HepG2 (cell line): ENCODE results near the gene ADRA2A. TPM values are rescaled to one million over a fixed set of nuclear protein-coding genes. Genes with fewer than 3 reads are reported as not detected.

ENCODE experiments used
- ATAC-seq: fragments of 200-7000 bp; cut with Tn5 transposase; 3 replicates; pipeline ENCODE4 v1.9.1; 2020; ENCODE audit warnings: mild to moderate bottlenecking, moderate library complexity
- BruUV-seq: library from RNA; stranded (reverse); fragments of 400-500 nt; replicated peaks from 2 replicates; lab custom pipeline; 2021; lab: Mats Ljungman, UMichigan
- CTCF ChIA-PET: fragments of 300-600 bp; formaldehyde crosslinking; extraction: SDS; loops from one replicate; lab custom pipeline; 2021; ENCODE audit warnings: low total read pairs, inconsistent platforms, low intra/inter-chr PET ratio; lab: Yijun Ruan, JAX
- POLR2A ChIA-PET: fragments of 350-600 bp; sonication (Branson Sonifier 250); formaldehyde crosslinking; loops from one replicate; lab custom pipeline; 2020; ENCODE audit warnings: antibody characterized with exemption, inconsistent platforms; lab: Yijun Ruan, JAX
- DNase-seq: peaks from one replicate; pipeline ENCODE4 v3.0.0-alpha.2; 2015; ENCODE audit warnings: low spot score
- FAIRE-seq: peaks from 3 replicates; lab custom pipeline; 2011; peaks lifted over from hg19 to GRCh38; lab: Jason Lieb, UNC
- H2AFZ ChIP-seq: one replicate; pipeline ENCODE4 v1.6.1; 2011; ENCODE audit warnings: low read length, inconsistent platforms
- H3K27ac ChIP-seq: fragments of 300-600 bp; 3 replicates; pipeline ENCODE4 v1.8.0; 2011; ENCODE audit warnings: mixed run types, mild to moderate bottlenecking, mixed read lengths, low read length, inconsistent platforms; ENCODE audit not compliant: insufficient read depth; ENCODE audit errors: extremely low read length
- H3K27me3 ChIP-seq, 2 experiments: fragments of 200-600 bp in 1 of 2; 2 replicates in 1 of 2; 3 replicates in 1 of 2; pipeline versions ENCODE4 v1.6.0 to v1.8.0; 2011; ENCODE audit warnings: low read length in 2 of 2, mild to moderate bottlenecking in 2 of 2, moderate library complexity in 2 of 2, inconsistent platforms in 1 of 2; ENCODE audit not compliant: insufficient read depth in 2 of 2, control insufficient read depth in 1 of 2
- H3K36me3 ChIP-seq, 2 experiments: fragments of 200-600 bp in 1 of 2; replicated peaks in 1 of 2; 2 replicates in 1 of 2; 3 replicates in 1 of 2; pipeline versions ENCODE4 v1.5.1 to v1.8.0; 2011; ENCODE audit warnings: low read length in 2 of 2, inconsistent platforms in 1 of 2; ENCODE audit not compliant: insufficient read depth in 2 of 2, control insufficient read depth in 1 of 2
- H3K4me1 ChIP-seq: 2 replicates; pipeline ENCODE4 v1.5.1; 2012; ENCODE audit warnings: low read length, inconsistent platforms; ENCODE audit not compliant: insufficient read depth
- H3K4me2 ChIP-seq: 2 replicates; pipeline ENCODE4 v1.6.0; 2011; ENCODE audit warnings: low read depth, low read length, inconsistent platforms
- H3K4me3 ChIP-seq, 3 experiments: fragments of 200-600 bp in 1 of 3; sonication (generic), shearing (Covaris generic) in 1 of 3; replicated peaks in 1 of 3; 2 replicates each; pipeline ENCODE4 v1.5.1; 2011 to 2016; ENCODE audit warnings: low read length in 3 of 3, inconsistent platforms in 2 of 3, low read depth in 2 of 3, mild to moderate bottlenecking in 2 of 3, control low read depth in 1 of 3, mixed read lengths in 1 of 3; ENCODE audit not compliant: insufficient read depth in 1 of 3
- H3K79me2 ChIP-seq: one replicate; pipeline ENCODE4 v1.6.1; 2011; ENCODE audit warnings: low read length, inconsistent platforms; ENCODE audit not compliant: insufficient read depth
- H3K9ac ChIP-seq: 2 replicates; pipeline ENCODE4 v1.6.0; 2011; ENCODE audit warnings: mild to moderate bottlenecking, low read depth, low read length, inconsistent platforms; ENCODE audit not compliant: insufficient read depth
- H3K9me3 ChIP-seq: 2 replicates; pipeline ENCODE4 v1.5.1; 2012; ENCODE audit warnings: mild to moderate bottlenecking, low read length
- H4K20me1 ChIP-seq: 2 replicates; pipeline ENCODE4 v1.6.0; 2011; ENCODE audit warnings: inconsistent platforms, mild to moderate bottlenecking, low read length, moderate library complexity; ENCODE audit not compliant: insufficient read depth
- ARID2 ChIP-seq: sonication (generic); formaldehyde crosslinking; IDR thresholded peaks from 2 replicates; pipeline ENCODE4 v1.8.1; 2022; ENCODE audit warnings: mild to moderate bottlenecking, missing genetic modification reagents, borderline replicate concordance
- JDP2 ChIP-seq: sonication (generic); formaldehyde crosslinking; IDR thresholded peaks from 2 replicates; pipeline ENCODE4 v1.8.1; 2022; ENCODE audit warnings: missing genetic modification reagents, borderline replicate concordance
- JUNB ChIP-seq: sonication (generic); formaldehyde crosslinking; IDR thresholded peaks from 2 replicates; pipeline ENCODE4 v1.8.0; 2022; ENCODE audit warnings: missing genetic modification reagents, mild to moderate bottlenecking, borderline replicate concordance
- KLF11 ChIP-seq: IDR thresholded peaks from 2 replicates; pipeline ENCODE4 v1.6.1; 2016; ENCODE audit warnings: missing compliant biosample characterization
- MLLT10 ChIP-seq: sonication (generic); formaldehyde crosslinking; IDR thresholded peaks from 2 replicates; pipeline ENCODE4 v1.4.0; 2020; ENCODE audit warnings: missing genetic modification reagents
- NFE2L1 ChIP-seq: sonication (generic); formaldehyde crosslinking; IDR thresholded peaks from 2 replicates; pipeline ENCODE4 v1.4.0; 2020; ENCODE audit warnings: missing genetic modification reagents, mild to moderate bottlenecking, borderline replicate concordance
- NONO ChIP-seq, 2 experiments: fragments of 450-650 bp in 1 of 2; sonication (generic) in 1 of 2; formaldehyde crosslinking in 1 of 2; IDR thresholded peaks in 1 of 2; conservative IDR thresholded peaks in 1 of 2; 2 replicates each; pipeline versions ENCODE4 v1.6.1 to v1.8.0; 2017 to 2022; ENCODE audit warnings: mild to moderate bottlenecking in 1 of 2, missing genetic modification reagents in 1 of 2, moderate library complexity in 1 of 2
- PHF20 ChIP-seq: sonication (generic); formaldehyde crosslinking; IDR thresholded peaks from 2 replicates; pipeline ENCODE4 v1.5.0; 2020; ENCODE audit warnings: mild to moderate bottlenecking, missing genetic modification reagents
- PRMT3 ChIP-seq: sonication (generic); formaldehyde crosslinking; IDR thresholded peaks from 2 replicates; pipeline ENCODE4 v1.8.1; 2022; ENCODE audit warnings: low read depth, mild to moderate bottlenecking, moderate library complexity, missing genetic modification reagents, borderline replicate concordance
- RXRA ChIP-seq: sonication (generic); formaldehyde crosslinking; IDR thresholded peaks from 2 replicates; pipeline ENCODE4 v1.5.1; 2020; ENCODE audit warnings: missing genetic modification reagents
- SAFB2 ChIP-seq: sonication (generic); formaldehyde crosslinking; IDR thresholded peaks from 2 replicates; pipeline ENCODE4 v1.5.1; 2020; ENCODE audit warnings: missing genetic modification reagents, low read depth, mild to moderate bottlenecking, borderline replicate concordance
- SP140L ChIP-seq: sonication (generic); formaldehyde crosslinking; IDR thresholded peaks from 2 replicates; pipeline ENCODE4 v1.4.0; 2020; ENCODE audit warnings: missing genetic modification reagents, borderline replicate concordance
- THYN1 ChIP-seq: sonication (generic); formaldehyde crosslinking; IDR thresholded peaks from 2 replicates; pipeline ENCODE4 v1.8.1; 2023; ENCODE audit warnings: low read depth, mild to moderate bottlenecking, moderate library complexity, missing genetic modification reagents, borderline replicate concordance
- ZBTB38 ChIP-seq: sonication (generic); formaldehyde crosslinking; IDR thresholded peaks from 2 replicates; pipeline ENCODE4 v1.5.1; 2020; ENCODE audit warnings: mild to moderate bottlenecking, missing genetic modification reagents
- ZNF33A ChIP-seq: sonication (generic); formaldehyde crosslinking; IDR thresholded peaks from 2 replicates; pipeline ENCODE4 v1.5.1; 2020; ENCODE audit warnings: missing genetic modification reagents, mild to moderate bottlenecking, moderate library complexity, borderline replicate concordance
- ZNF670 ChIP-seq: sonication (generic); formaldehyde crosslinking; IDR thresholded peaks from 2 replicates; pipeline ENCODE4 v1.8.0; 2022; ENCODE audit warnings: mild to moderate bottlenecking, missing genetic modification reagents, borderline replicate concordance
- ZNF674 ChIP-seq: sonication (generic); formaldehyde crosslinking; IDR thresholded peaks from 2 replicates; pipeline ENCODE4 v1.5.0; 2020; ENCODE audit warnings: low read depth, mild to moderate bottlenecking, missing genetic modification reagents
- ZNF75D ChIP-seq: sonication (generic); formaldehyde crosslinking; IDR thresholded peaks from 2 replicates; pipeline ENCODE4 v1.8.1; 2023; ENCODE audit warnings: missing genetic modification reagents, mild to moderate bottlenecking, borderline replicate concordance
- WGBS: methylation state at CpG from one replicate; pipeline ENCODE4 v1.1.6; 2017; ENCODE audit warnings: low lambda C conversion rate; 5-methylcytosine and 5-hydroxymethylcytosine counted together
- in situ Hi-C: cut with HindIII; loops from 2 replicates; pipeline ENCODE4 v1.10.0; 2017; ENCODE audit warnings: low pct_unique_long_range_greater_than_20kb; ENCODE audit not compliant: extremely low pct_ligation_motif_present
- intact Hi-C: fragments of 100-400 bp; cut with micrococcal nuclease; formaldehyde crosslinking; loops from one replicate; pipeline ENCODE4 v1.10.0; 2022; ENCODE audit not compliant: unreplicated experiment
- polyA plus RNA-seq, 8 experiments: library from polyadenylated mRNA; depleted of rRNA in 3 of 8; stranded (reverse) in 7 of 8; unstranded in 1 of 8; fragments of >200 nt; fragmentation: Illumina TruSeq in 4 of 8; extraction: Trizol in 4 of 8; gene quantifications; 2 replicates each; pipeline versions ENCODE4 v1.2.1 to v1.2.3, GENCODE V29; 2011 to 2016; ENCODE audit warnings: low read depth in 4 of 8, missing spikeins in 1 of 8, mixed read lengths in 1 of 8; ENCODE audit not compliant: insufficient read depth in 1 of 8
- total RNA-seq, 5 experiments: library from RNA; depleted of rRNA; stranded (reverse); fragments of >200 nt; fragmentation: Illumina TruSeq; extraction: Trizol; gene quantifications; 2 replicates each; pipeline ENCODE4 v1.2.3, GENCODE V29; 2016; ENCODE audit warnings: low read depth in 1 of 5
- TF ChIP-seq, protein P1 (sequence below): sonication (generic); formaldehyde crosslinking; IDR thresholded peaks from 2 replicates; pipeline ENCODE4 v1.5.0; 2020; ENCODE audit warnings: mild to moderate bottlenecking, missing genetic modification reagents

The ADRA2A gene
- total and polyA plus RNA-seq, 2 of the 13 experiments (the other 11 are each of a cell fraction or from before 2014, with no cell fraction given) = 0.01 TPM; not detected in 1

DNA sequence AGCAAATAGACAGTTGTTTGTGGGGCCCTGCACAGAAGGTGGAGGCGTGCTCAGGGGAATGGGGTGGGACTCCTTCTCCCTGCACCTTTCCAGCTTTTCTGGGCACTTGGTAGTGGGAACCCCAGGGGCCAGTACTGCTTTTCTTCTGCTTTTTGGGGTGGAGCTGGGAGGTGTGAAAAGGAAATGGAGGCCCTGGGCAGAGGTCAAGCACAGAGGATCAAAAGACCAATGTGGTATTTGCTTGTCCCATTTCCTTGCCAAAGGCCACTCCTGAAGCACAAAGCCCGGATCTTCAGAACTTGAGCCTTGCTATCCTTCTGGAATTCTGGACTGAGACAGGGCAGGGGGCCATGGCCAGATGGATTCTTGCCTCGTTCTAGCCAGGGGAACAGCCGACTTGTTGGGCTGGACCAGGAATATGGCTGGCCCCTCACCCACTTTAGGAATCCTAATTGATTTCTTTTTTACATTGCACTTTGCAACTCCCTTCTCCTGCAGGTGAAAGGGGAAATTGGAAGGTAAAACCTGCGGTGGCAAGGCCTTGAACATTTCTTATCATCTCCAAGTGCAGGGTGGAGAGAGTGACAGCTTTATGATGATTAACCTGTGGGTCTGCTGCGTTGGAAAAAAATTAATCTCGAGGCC lies 26.5 kb downstream of the ADRA2A start:
- TF ChIP-seq ZNF674 (CRISPR knock-in tag) (no peak), PHF20 (no peak), JUNB (CRISPR knock-in tag) (no peak), NFE2L1 (no peak), SAFB2 (CRISPR knock-in tag) (no peak), KLF11 (no peak), THYN1 (no peak), SP140L (CRISPR knock-in tag) (no peak), NONO (IDR thresholded peaks at IDR 0.05) (no peak), NONO (CRISPR knock-in tag; conservative IDR thresholded peaks at IDR 0.05) (no peak), RXRA (CRISPR knock-in tag) (no peak), ZNF33A (CRISPR knock-in tag) (no peak), ZNF670 (no peak), ARID2 (no peak), JDP2 (CRISPR knock-in tag) (no peak), MLLT10 (CRISPR knock-in tag) (no peak), ZNF75D (CRISPR knock-in tag) (no peak), ZBTB38 (CRISPR knock-in tag) (no peak), PRMT3 (no peak)
- TF ChIP-seq, protein P1, sequence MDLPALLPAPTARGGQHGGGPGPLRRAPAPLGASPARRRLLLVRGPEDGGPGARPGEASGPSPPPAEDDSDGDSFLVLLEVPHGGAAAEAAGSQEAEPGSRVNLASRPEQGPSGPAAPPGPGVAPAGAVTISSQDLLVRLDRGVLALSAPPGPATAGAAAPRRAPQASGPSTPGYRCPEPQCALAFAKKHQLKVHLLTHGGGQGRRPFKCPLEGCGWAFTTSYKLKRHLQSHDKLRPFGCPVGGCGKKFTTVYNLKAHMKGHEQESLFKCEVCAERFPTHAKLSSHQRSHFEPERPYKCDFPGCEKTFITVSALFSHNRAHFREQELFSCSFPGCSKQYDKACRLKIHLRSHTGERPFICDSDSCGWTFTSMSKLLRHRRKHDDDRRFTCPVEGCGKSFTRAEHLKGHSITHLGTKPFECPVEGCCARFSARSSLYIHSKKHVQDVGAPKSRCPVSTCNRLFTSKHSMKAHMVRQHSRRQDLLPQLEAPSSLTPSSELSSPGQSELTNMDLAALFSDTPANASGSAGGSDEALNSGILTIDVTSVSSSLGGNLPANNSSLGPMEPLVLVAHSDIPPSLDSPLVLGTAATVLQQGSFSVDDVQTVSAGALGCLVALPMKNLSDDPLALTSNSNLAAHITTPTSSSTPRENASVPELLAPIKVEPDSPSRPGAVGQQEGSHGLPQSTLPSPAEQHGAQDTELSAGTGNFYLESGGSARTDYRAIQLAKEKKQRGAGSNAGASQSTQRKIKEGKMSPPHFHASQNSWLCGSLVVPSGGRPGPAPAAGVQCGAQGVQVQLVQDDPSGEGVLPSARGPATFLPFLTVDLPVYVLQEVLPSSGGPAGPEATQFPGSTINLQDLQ (CRISPR knock-in tag) = no peak
- TF ChIP-seq, all 625 proteins: peak for 0
- intact Hi-C loops = no loop called here
- Histone ChIP-seq H3K4me2 (no peak overlapping the region), H3K79me2 (no peaks in the 10 kb centered on the region), H3K9ac (no peak overlapping the region), H3K9me3 (no peaks in the 10 kb centered on the region), H3K27ac (no peak overlapping the region), H2AFZ (no peak overlapping the region), H3K4me3 (no peak overlapping the region), H3K4me1 (no peaks in the 10 kb centered on the region), H3K27me3 (0 out of 5 replicates have a peak, but pooled peaks cover 0 to 4% of the 10 kb centered on the region in 2 experiments), H4K20me1 (no peaks in the 10 kb centered on the region), H3K36me3 (no peaks in the 10 kb centered on the region)
- ChIA-PET POLR2A (no interaction called here), CTCF (no interaction called here)
- in situ Hi-C loops = no loop called here
- FAIRE-seq = no peak
- no peak for DNase-seq
- 18% methylated on average over 6 of the region's 7 CpGs for WGBS
- no peak for ATAC-seq
- BruUV-seq = no TSS peak
